IPS-15b (cell line): ENCODE results near the gene NELL1.

Experiments used
- H3K27me3 ChIP-seq: one replicate; pipeline ENCODE4 v1.6.1; 2013; ENCODE audit warnings: low read length; ENCODE audit not compliant: control insufficient read depth, insufficient read depth
- H3K36me3 ChIP-seq: one replicate; pipeline ENCODE4 v1.6.1; 2013; ENCODE audit warnings: low read length; ENCODE audit not compliant: control insufficient read depth, insufficient read depth
- H3K4me1 ChIP-seq: one replicate; pipeline ENCODE4 v1.6.1; 2013; ENCODE audit warnings: mild to moderate bottlenecking, low read length; ENCODE audit not compliant: control insufficient read depth, insufficient read depth
- H3K4me3 ChIP-seq: one replicate; pipeline ENCODE4 v1.5.1; 2013; ENCODE audit warnings: low read depth, low read length
- H3K9ac ChIP-seq: one replicate; pipeline ENCODE4 v1.6.1; 2013; ENCODE audit warnings: low read depth, mild to moderate bottlenecking, low read length
- H3K9me3 ChIP-seq: one replicate; pipeline ENCODE4 v1.6.1; 2013; ENCODE audit warnings: mild to moderate bottlenecking, low read length; ENCODE audit not compliant: control insufficient read depth, insufficient read depth

NELL1 gene

DNA sequence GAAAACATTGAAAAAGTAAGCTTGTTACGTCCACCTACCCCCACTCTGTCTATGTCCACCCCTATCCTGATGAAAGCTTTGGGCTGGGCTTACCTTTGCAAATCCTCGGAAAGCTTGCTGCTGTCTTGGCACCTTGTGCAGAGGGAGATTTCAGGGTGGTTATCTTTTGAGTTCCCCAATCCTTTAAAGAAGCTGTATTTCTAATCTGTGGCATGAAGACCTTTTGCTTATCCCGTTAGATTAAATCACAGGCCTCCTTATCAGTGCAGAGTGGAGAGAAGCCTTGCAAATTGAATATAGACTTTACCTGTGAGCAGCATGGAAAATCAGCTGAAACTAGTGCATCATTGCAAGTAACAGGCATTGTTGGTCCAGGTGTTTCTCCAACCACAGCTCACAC, 942.9 kb downstream of the NELL1 start:
- H3K4me3 ChIP-seq: no peak overlapping the region
- no peak overlapping the region for H3K9ac ChIP-seq

DNA sequence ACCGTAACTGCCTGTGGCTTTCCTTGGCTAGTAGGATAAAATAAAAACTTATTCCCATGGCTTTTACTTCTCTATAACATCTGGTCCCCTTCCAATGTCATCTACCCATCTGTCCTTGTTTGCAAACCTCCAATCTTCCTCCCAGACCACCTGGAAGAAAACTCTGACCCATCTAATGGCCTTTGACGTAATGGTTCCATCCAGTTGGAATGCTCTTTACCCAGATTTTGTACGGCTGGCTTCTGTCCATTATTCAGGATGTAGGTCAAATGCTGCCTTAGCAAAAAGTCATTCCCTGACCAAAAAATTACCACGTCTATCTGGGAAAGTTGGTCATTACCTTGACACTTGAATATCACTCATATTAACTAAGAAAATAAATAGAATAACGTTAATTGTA, 945.6 kb downstream of the NELL1 start:
- Histone ChIP-seq H3K9me3 (no peaks in the 10 kb centered on the region), H3K4me3 (no peak overlapping the region), H3K4me1 (no peaks in the 10 kb centered on the region), H3K9ac (no peak overlapping the region), H3K27me3 (no peaks in the 10 kb centered on the region), H3K36me3 (no peaks in the 10 kb centered on the region)

More for the DNA sequence above, 942.9 kb downstream of the NELL1 start:
- Histone ChIP-seq H3K27me3 (no peaks in the 10 kb centered on the region), H3K9me3 (no peaks in the 10 kb centered on the region), H3K36me3 (no peaks in the 10 kb centered on the region), H3K4me1 (no peaks in the 10 kb centered on the region)

DNA sequence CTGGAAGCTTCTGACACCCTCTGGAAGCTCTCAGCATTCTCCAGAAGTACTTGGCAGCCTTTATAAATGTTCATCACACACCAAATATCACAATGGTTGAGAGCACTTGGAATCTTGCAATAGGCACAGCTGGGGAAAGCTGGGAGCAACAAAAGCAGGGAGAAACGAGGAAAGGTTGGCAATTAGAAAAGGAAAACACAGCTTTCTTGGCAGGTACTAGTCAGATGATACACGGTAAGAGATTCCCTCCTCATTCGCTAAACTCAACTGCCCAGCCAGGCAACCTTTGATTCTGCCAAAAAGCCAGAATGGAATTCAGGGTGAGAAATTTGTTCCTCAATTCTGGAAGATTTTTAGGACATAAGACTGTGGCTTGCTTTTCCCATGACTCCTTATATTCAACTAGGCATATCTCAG, 946.6 kb downstream of the NELL1 start:
- Histone ChIP-seq H3K9ac (no peak overlapping the region), H3K4me1 (no peaks in the 10 kb centered on the region), H3K27me3 (no peaks in the 10 kb centered on the region), H3K36me3 (no peaks in the 10 kb centered on the region), H3K4me3 (no peak overlapping the region), H3K9me3 (no peaks in the 10 kb centered on the region)

DNA sequence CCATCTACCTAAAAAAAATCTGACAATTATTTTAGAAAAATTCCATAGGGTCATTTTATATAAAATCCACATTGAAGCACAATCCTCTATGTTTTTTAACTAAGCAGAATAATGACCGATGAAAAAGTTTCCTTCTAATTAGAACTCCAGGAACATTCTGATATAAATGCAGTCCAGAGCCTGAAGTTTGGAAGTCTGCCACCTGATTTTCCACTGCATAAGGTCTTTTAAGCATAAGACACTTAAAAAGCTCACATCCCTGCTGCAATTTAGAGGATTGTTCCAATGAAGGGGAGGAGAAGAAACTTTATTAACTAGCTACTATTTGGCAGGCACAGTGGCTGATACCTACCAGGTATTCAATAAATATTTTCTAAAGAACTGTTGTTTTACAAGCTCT, 953.2 kb downstream of the NELL1 start:
- H3K36me3 ChIP-seq: no peaks in the 10 kb centered on the region
- H3K27me3 ChIP-seq: no peaks in the 10 kb centered on the region
- H3K4me3 ChIP-seq: no peak overlapping the region
- H3K4me1 ChIP-seq: no peaks in the 10 kb centered on the region
- no peaks in the 10 kb centered on the region for H3K9me3 ChIP-seq
- no peak overlapping the region for H3K9ac ChIP-seq

DNA sequence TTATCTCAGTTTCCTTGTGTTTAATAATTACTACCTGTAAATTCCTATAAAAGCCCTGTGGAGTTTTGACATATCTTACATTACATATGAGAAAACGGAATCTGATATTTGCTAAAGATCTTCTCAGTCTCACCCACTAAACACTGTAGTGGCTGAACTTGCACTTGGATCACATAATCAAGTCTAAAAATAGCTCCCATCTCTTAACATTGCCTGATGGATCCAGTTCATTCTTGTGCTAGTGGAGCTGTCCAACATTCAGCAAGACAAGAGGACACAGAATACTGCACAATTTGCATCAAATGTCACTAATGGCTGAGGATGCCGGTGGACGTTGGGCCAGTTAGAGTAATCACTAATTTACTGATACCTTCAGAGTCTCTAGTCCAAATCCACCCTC, 953.6 kb downstream of the NELL1 start:
- H3K4me3 ChIP-seq: no peak overlapping the region
- H3K9ac ChIP-seq: no peak overlapping the region
- no peaks in the 10 kb centered on the region for H3K9me3 ChIP-seq
- no peaks in the 10 kb centered on the region for H3K27me3 ChIP-seq
- H3K4me1 ChIP-seq: no peaks in the 10 kb centered on the region
- H3K36me3 ChIP-seq: no peaks in the 10 kb centered on the region
